Ovary (tissue), 9 donors: ENCODE data around the gene TDRKH. TPM values are rescaled to one million over a fixed set of nuclear protein-coding genes. Genes with fewer than 3 reads are reported as not detected.

Experiments
- DNase-seq, 5 donors: peaks; one replicate each; pipeline ENCODE4 v3.0.0-alpha.2; 2019 to 2020
- H3K27ac ChIP-seq, 2 donors: fragments of 200-600 bp; one replicate each; pipeline versions ENCODE4 v1.5.1 to v1.8.0; 2019 to 2022
- H3K27me3 ChIP-seq: fragments of 200-600 bp; one replicate; pipeline ENCODE4 v1.8.0; 2022
- H3K36me3 ChIP-seq: fragments of 200-600 bp; sonication (generic); one replicate; pipeline ENCODE4 v1.5.1; 2019
- H3K4me1 ChIP-seq: one replicate; pipeline ENCODE4 v1.8.1; 2013; ENCODE audit warnings: mild to moderate bottlenecking, moderate library complexity; ENCODE audit not compliant: insufficient read depth
- H3K4me3 ChIP-seq: fragments of 200-600 bp; sonication (generic); one replicate; pipeline ENCODE4 v1.5.1; 2017
- H3K9me3 ChIP-seq, 2 donors: fragments of 200-600 bp in 1 of 2; sonication (generic) in 1 of 2; one replicate each; pipeline versions ENCODE4 v1.5.1 to v1.8.1; 2013 to 2019; ENCODE audit warnings: mild to moderate bottlenecking in 1 of 2, moderate library complexity in 1 of 2
- CTCF ChIP-seq, 3 donors: fragments of 450-650 bp in 2 of 3; fragments of 200-600 bp in 1 of 3; IDR thresholded peaks; one replicate each; pipeline versions ENCODE4 v1.5.1 to v1.8.0; 2016 to 2022; ENCODE audit warnings: antibody characterized with exemption in 3 of 3, mild to moderate bottlenecking in 1 of 3
- EP300 ChIP-seq: sonication (generic); formaldehyde crosslinking; IDR thresholded peaks from one replicate; pipeline ENCODE4 v1.6.1; 2017; ENCODE audit warnings: antibody characterized with exemption
- POLR2A ChIP-seq: fragments of 450-650 bp; IDR thresholded peaks from one replicate; pipeline ENCODE4 v1.6.1; 2017; ENCODE audit warnings: antibody characterized with exemption, mild to moderate bottlenecking, moderate library complexity
- WGBS, 3 donors: extraction: QIAGEN DNeasy Blood & Tissue Kit in 1 of 3; methylation state at CpG; one replicate each; pipeline versions ENCODE4 v1.1.5 to v1.1.7; 2013 to 2017; 5-methylcytosine and 5-hydroxymethylcytosine counted together
- intact Hi-C, 4 donors: fragments of 100-400 bp; cut with DNase I; formaldehyde crosslinking; loops; one replicate each; pipeline versions ENCODE4 v1.11.0 to v1.15.1; 2022 to 2023
- polyA plus RNA-seq, 2 donors: library from polyadenylated mRNA; stranded (reverse); fragments of 200-250 nt in 1 of 2; fragments of 350-450 nt in 1 of 2; fragmentation: Illumina TruSeq in 1 of 2; extraction: RNeasy Lipid Tissue Mini Kit (QIAGEN cat#74804) in 1 of 2; gene quantifications; one replicate each; pipeline ENCODE4 v1.2.3, GENCODE V29; 2013 to 2014
- total RNA-seq, 7 donors: library from RNA; depleted of rRNA in 2 of 7; stranded (reverse); fragments of >200 nt in 2 of 7; fragmentation: NEBNext Ultra II Directional in 3 of 7; extraction: Animal tissue kit (Norgen Biotek cat#: 25700) in 3 of 7; gene quantifications; one replicate each; pipeline versions ENCODE4 v1.1.0 to v1.2.4, GENCODE V29; 2016 to 2023
- donor health status: DM: no; HTN: no; CAD: no; lungs with moderate emphysema.
- donor health status: DM: no; HTN: no; CAD: no.
- donor health status: Bipolar disorder and iron deficiency.
- donor health status: DM: yes; HTN: yes; CAD: no.
- donor health status: DM: no; HTN: no; CAD: no.
- donor health status: DM: yes; HTN: yes; CAD: no.

Gene TDRKH
- total and polyA plus RNA-seq, 9 donors, result 1.5 to 6.6 (median 3.2) TPM

- H3K27ac ChIP-seq, result no peak overlapping the region
- H3K36me3 ChIP-seq, result no peaks in the 10 kb centered on the region
- intact Hi-C loops, result no loop called here
- DNase-seq, result no peak
- H3K4me3 ChIP-seq, result no peak overlapping the region
- H3K27me3 ChIP-seq, result no peaks in the 10 kb centered on the region
- peaks cover 8% of the 10 kb centered on the region for H3K4me1 ChIP-seq
- TF ChIP-seq CTCF (IDR thresholded peaks at IDR 0.05) (no peak), POLR2A (no peak), EP300 (no peak)
- no peaks in the 10 kb centered on the region for H3K9me3 ChIP-seq
- WGBS, 3 donors, result 76 to 79% (median 78%) methylated on average over 9 of the region's 9 CpGs
These were observed 37.6 kb upstream of the TDRKH start for GRCh38 chr1:151827853-151828252.

- intact Hi-C loops, result no loop called here
- peak in 3 of 5 donors; percentile 59 to 90 (median 62) for DNase-seq
- no peak overlapping the region for H3K27ac ChIP-seq
These were observed 35.7 kb upstream of the TDRKH start for GRCh38 chr1:151825751-151826660.

GRCh38 chr1:151825204-151825603 lies 34.9 kb upstream of the TDRKH start:
- Histone ChIP-seq H3K27ac (no peak overlapping the region), H3K4me3 (no peak overlapping the region), H3K9me3 (no peaks in the 10 kb centered on the region), H3K27me3 (no peaks in the 10 kb centered on the region), H3K4me1 (peaks cover 8% of the 10 kb centered on the region), H3K36me3 (no peaks in the 10 kb centered on the region)
- DNase-seq, result peak in 1 of 5 donors; percentile 54
- intact Hi-C loops, result no loop called here
- WGBS, 3 donors, result 64 to 69% (median 67%) methylated on average over 9 of the region's 9 CpGs
- TF ChIP-seq CTCF (IDR thresholded peaks at IDR 0.05), result no peak
- TF ChIP-seq EP300, result no peak
- TF ChIP-seq POLR2A, result no peak

More at GRCh38 chr1:151825751-151826660, 35.7 kb upstream of the TDRKH start:
- WGBS, 3 donors, result 20 to 41% (median 23%) methylated on average over 20 to 21 of the region's 21 CpGs
- H3K36me3 ChIP-seq, result no peaks in the 10 kb centered on the region
- no peak overlapping the region for H3K4me3 ChIP-seq
- H3K9me3 ChIP-seq, result no peaks in the 10 kb centered on the region
- peaks cover 8% of the 10 kb centered on the region for H3K4me1 ChIP-seq
- H3K27me3 ChIP-seq, result no peaks in the 10 kb centered on the region
- TF ChIP-seq CTCF (IDR thresholded peaks at IDR 0.05) (no peak), EP300 (no peak), POLR2A (no peak)

- H3K27me3 ChIP-seq, result no peaks in the 10 kb centered on the region
- peaks cover 8% of the 10 kb centered on the region for H3K4me1 ChIP-seq
- intact Hi-C loops, result no loop called here
- H3K36me3 ChIP-seq, result no peaks in the 10 kb centered on the region
- H3K9me3 ChIP-seq, result no peaks in the 10 kb centered on the region
- no peak for TF ChIP-seq EP300
- TF ChIP-seq POLR2A, result no peak
- no peak for TF ChIP-seq CTCF (IDR thresholded peaks at IDR 0.05)
- H3K27ac ChIP-seq, result no peak overlapping the region
- no peak overlapping the region for H3K4me3 ChIP-seq
- DNase-seq, result no peak
- 74 to 88% (median 83%) methylated on average over 8 of the region's 8 CpGs for WGBS, 3 donors
These were observed 32.9 kb upstream of the TDRKH start for GRCh38 chr1:151823175-151823574.
